Caco-2 (cell line): Measurements from ENCODE around the gene HTRA2. TPM values are rescaled to one million over a fixed set of nuclear protein-coding genes. Genes with fewer than 3 reads are reported as not detected.

ENCODE experiments used
- BruUV-seq: library from RNA; stranded (reverse); fragments of 400-500 nt; replicated peaks from 2 replicates; lab custom pipeline; 2021; lab: Mats Ljungman, UMichigan
- CTCF ChIA-PET: fragments of 300-600 bp; sonication (Branson Sonifier 250); formaldehyde crosslinking; loops from one replicate; lab custom pipeline; 2022; ENCODE audit warnings: antibody characterized with exemption; lab: Charles Lee
- POLR2A ChIA-PET: fragments of 300-600 bp; sonication (Branson Sonifier 250); formaldehyde crosslinking; loops from one replicate; lab custom pipeline; 2022; ENCODE audit warnings: antibody characterized with exemption; lab: Charles Lee
- DNase-seq, 2 experiments: peaks; one replicate each; pipeline versions ENCODE4 v3.0.0 to v3.0.0-alpha.2; 2020 to 2022
- H3K27me3 ChIP-seq: replicated peaks from 2 replicates; pipeline ENCODE4 v1.6.0; 2011; ENCODE audit warnings: low read length; ENCODE audit not compliant: control insufficient read depth, insufficient read depth
- H3K36me3 ChIP-seq: 2 replicates; pipeline ENCODE4 v1.5.1; 2011; ENCODE audit warnings: low read length; ENCODE audit not compliant: control insufficient read depth, insufficient read depth
- H3K4me1 ChIP-seq: fragments of 250-450 bp; sonication (Bioruptor Pico); 2 replicates; pipeline ENCODE4 v1.5.1; 2020; ENCODE audit warnings: mild to moderate bottlenecking
- H3K4me3 ChIP-seq: 2 replicates; pipeline ENCODE4 v1.5.1; 2011; ENCODE audit warnings: low read depth, mild to moderate bottlenecking, control low read depth, low read length
- H3K9me3 ChIP-seq: fragments of 250-450 bp; sonication (Bioruptor Pico); 2 replicates; pipeline ENCODE4 v1.5.1; 2020; ENCODE audit warnings: mild to moderate bottlenecking, moderate library complexity
- H3K27ac Mint-ChIP-seq: one replicate; pipeline ENCODE4 v1.8.0; 2022; ENCODE audit warnings: mixed read lengths; ENCODE audit not compliant: unreplicated experiment
- H3K27me3 Mint-ChIP-seq: one replicate; pipeline ENCODE4 v1.8.0; 2022; ENCODE audit warnings: mixed read lengths; ENCODE audit not compliant: insufficient read depth, unreplicated experiment
- H3K36me3 Mint-ChIP-seq: one replicate; pipeline ENCODE4 v1.8.0; 2022; ENCODE audit warnings: mild to moderate bottlenecking, mixed read lengths; ENCODE audit not compliant: insufficient read depth, unreplicated experiment
- H3K4me1 Mint-ChIP-seq: one replicate; pipeline ENCODE4 v1.8.0; 2022; ENCODE audit warnings: low read depth, mixed read lengths; ENCODE audit not compliant: unreplicated experiment
- H3K4me3 Mint-ChIP-seq: one replicate; pipeline ENCODE4 v1.8.0; 2022; ENCODE audit warnings: mild to moderate bottlenecking, moderate library complexity, mixed read lengths; ENCODE audit not compliant: unreplicated experiment
- H3K9me3 Mint-ChIP-seq: one replicate; pipeline ENCODE4 v1.8.0; 2022; ENCODE audit warnings: mixed read lengths; ENCODE audit not compliant: unreplicated experiment
- intact Hi-C: fragments of 100-400 bp; cut with micrococcal nuclease; formaldehyde crosslinking; loops from one replicate; pipeline ENCODE4 v1.10.0; 2022; ENCODE audit not compliant: unreplicated experiment
- total RNA-seq: library from RNA; stranded (reverse); gene quantifications from 2 replicates; pipeline ENCODE4 v1.2.3, GENCODE V29; 2022
- TF ChIP-seq, protein P1 (sequence below), 2 experiments: fragments of 200-600 bp in 1 of 2; IDR thresholded peaks; 1 replicate in 1 of 2; 2 replicates in 1 of 2; pipeline versions ENCODE4 v1.5.1 to v1.8.0; 2011 to 2022; ENCODE audit warnings: antibody characterized with exemption in 1 of 2, control low read depth in 1 of 2, inconsistent platforms in 1 of 2, low read depth in 1 of 2, low read length in 1 of 2, mild to moderate bottlenecking in 1 of 2, moderate library complexity in 1 of 2; ENCODE audit not compliant: insufficient read depth in 1 of 2, severe bottlenecking in 1 of 2, unreplicated experiment in 1 of 2

HTRA2 gene
- total RNA-seq, 1 experiment from 2014 or later, result 27.3 TPM

- BruUV-seq, result no TSS peak
- Mint-ChIP-seq H3K27me3 (peaks cover 15% of the 10 kb centered on the region), H3K4me3 (no peak overlapping the region), H3K36me3 (no peaks in the 10 kb centered on the region), H3K9me3 (no peaks in the 10 kb centered on the region), H3K27ac (no peak overlapping the region), H3K4me1 (peaks cover 15% of the 10 kb centered on the region)
- intact Hi-C loops, result no loop called here
- Histone ChIP-seq H3K4me3 (no peak overlapping the region), H3K36me3 (no peaks in the 10 kb centered on the region), H3K27me3 (no peaks in the 10 kb centered on the region; the same call in 1 of the 2 replicates), H3K9me3 (no peaks in the 10 kb centered on the region), H3K4me1 (peaks cover 16% of the 10 kb centered on the region)
- CTCF ChIA-PET, result no interaction called here
- TF ChIP-seq, protein P1, sequence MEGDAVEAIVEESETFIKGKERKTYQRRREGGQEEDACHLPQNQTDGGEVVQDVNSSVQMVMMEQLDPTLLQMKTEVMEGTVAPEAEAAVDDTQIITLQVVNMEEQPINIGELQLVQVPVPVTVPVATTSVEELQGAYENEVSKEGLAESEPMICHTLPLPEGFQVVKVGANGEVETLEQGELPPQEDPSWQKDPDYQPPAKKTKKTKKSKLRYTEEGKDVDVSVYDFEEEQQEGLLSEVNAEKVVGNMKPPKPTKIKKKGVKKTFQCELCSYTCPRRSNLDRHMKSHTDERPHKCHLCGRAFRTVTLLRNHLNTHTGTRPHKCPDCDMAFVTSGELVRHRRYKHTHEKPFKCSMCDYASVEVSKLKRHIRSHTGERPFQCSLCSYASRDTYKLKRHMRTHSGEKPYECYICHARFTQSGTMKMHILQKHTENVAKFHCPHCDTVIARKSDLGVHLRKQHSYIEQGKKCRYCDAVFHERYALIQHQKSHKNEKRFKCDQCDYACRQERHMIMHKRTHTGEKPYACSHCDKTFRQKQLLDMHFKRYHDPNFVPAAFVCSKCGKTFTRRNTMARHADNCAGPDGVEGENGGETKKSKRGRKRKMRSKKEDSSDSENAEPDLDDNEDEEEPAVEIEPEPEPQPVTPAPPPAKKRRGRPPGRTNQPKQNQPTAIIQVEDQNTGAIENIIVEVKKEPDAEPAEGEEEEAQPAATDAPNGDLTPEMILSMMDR (IDR thresholded peaks at IDR 0.05; ENCODE audit: insufficient read depth in 1 of 2, low read depth in 1 of 2, low read length in 1 of 2, severe bottlenecking in 1 of 2, unreplicated experiment in 1 of 2), result no peak
- POLR2A ChIA-PET, result no interaction called here
- no peak for DNase-seq
Measured at GRCh38 chr2:74562126-74562775, 32.5 kb downstream of the HTRA2 start.

DNA sequence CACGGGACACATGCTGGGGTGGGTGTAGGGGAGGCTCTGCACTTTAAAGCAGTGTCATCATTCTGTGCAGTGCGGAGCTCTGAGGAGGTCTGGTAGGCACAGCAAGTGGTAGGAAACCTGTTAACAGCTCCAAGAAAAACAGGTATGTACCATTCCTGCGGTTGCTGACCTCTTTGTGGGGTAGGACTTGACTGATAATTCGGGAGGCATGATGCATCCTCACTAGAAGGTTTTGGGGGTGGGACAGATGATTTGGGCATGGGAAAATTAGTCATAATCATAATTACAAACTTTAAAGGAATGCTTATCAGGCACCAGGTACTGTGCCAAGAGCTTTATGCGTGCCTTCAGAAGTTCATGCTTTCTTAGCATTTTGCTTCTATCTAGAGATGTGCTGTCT is 34.5 kb downstream of the HTRA2 start:
- POLR2A ChIA-PET, result no interaction called here

DNA sequence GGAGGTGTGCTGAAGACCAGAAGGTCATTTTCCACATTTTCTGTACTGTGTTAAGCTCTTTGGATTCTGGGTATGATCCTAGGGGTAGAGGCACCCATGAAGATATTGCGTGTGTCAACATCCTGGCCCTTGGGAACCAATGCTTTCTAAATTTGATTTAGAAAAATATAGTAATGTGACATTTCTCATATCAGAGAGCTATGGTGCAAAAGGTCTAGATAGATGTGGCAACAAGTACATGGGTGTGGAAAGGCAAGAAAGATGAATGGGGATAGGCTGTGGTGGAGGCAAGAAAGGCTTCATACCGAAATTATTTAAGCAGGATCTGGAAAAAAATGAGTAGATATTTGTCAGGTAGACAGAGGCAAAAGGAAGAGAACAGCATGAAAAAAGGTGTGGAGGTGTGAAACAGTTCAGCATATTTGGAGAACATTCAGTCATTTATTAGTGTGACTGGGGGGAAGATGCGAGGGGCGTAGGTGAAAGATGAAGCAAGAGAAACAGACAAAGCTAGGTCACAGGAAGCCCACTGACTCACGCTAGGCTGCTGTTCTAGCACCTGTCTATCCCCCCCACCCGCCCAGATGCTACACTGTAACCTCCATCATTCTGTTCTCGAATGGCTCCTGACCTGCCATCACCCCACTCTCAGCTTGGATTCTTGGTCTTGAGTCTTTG is 36.5 kb downstream of the HTRA2 start:
- TF ChIP-seq, protein P1 (IDR thresholded peaks at IDR 0.05; ENCODE audit: insufficient read depth in 1 of 2, low read depth in 1 of 2, low read length in 1 of 2, severe bottlenecking in 1 of 2, unreplicated experiment in 1 of 2), result no peak
- no peak for DNase-seq
- intact Hi-C loops, result no loop called here
- H3K4me3 ChIP-seq, result no peak overlapping the region
- no peaks in the 10 kb centered on the region for H3K9me3 Mint-ChIP-seq
- H3K36me3 ChIP-seq, result no peaks in the 10 kb centered on the region
- H3K4me1 ChIP-seq, result no peaks in the 10 kb centered on the region
- no TSS peak for BruUV-seq
- H3K9me3 ChIP-seq, result no peaks in the 10 kb centered on the region
- no peaks in the 10 kb centered on the region for H3K27me3 ChIP-seq
- H3K27ac Mint-ChIP-seq, result no peak overlapping the region
- H3K4me1 Mint-ChIP-seq, result no peaks in the 10 kb centered on the region
- H3K4me3 Mint-ChIP-seq, result no peak overlapping the region
- POLR2A ChIA-PET, result interaction anchor here (0.6 kb wide), 1 partner anchor 22 kb away, joined by 3 read pairs; no protein-coding TSS in a partner anchor
- CTCF ChIA-PET, result no interaction called here
- H3K36me3 Mint-ChIP-seq, result no peaks in the 10 kb centered on the region
- H3K27me3 Mint-ChIP-seq, result peaks cover 24% of the 10 kb centered on the region

More for the DNA sequence above, 34.5 kb downstream of the HTRA2 start:
- Histone ChIP-seq H3K4me1 (no peaks in the 10 kb centered on the region), H3K9me3 (no peaks in the 10 kb centered on the region), H3K36me3 (no peaks in the 10 kb centered on the region), H3K4me3 (no peak overlapping the region), H3K27me3 (no peaks in the 10 kb centered on the region; the same call in 1 of the 2 replicates)
- no peak overlapping the region for H3K27ac Mint-ChIP-seq
- TF ChIP-seq, protein P1 (IDR thresholded peaks at IDR 0.05; ENCODE audit: insufficient read depth in 1 of 2, low read depth in 1 of 2, low read length in 1 of 2, severe bottlenecking in 1 of 2, unreplicated experiment in 1 of 2), result no peak
- H3K27me3 Mint-ChIP-seq, result peaks cover 24% of the 10 kb centered on the region
- H3K4me3 Mint-ChIP-seq, result no peak overlapping the region
- BruUV-seq, result no TSS peak
- CTCF ChIA-PET, result no interaction called here
- H3K9me3 Mint-ChIP-seq, result no peaks in the 10 kb centered on the region
- H3K36me3 Mint-ChIP-seq, result no peaks in the 10 kb centered on the region
- intact Hi-C loops, result no loop called here
- DNase-seq, result no peak
- H3K4me1 Mint-ChIP-seq, result peaks cover 6% of the 10 kb centered on the region
